HepG2 (cell line): ENCODE data around the gene HSDL2. TPM values are rescaled to one million over a fixed set of nuclear protein-coding genes. Genes with fewer than 3 reads are reported as not detected.

ENCODE experiments used
- ATAC-seq: fragments of 200-7000 bp; cut with Tn5 transposase; 3 replicates; pipeline ENCODE4 v1.9.1; 2020; ENCODE audit warnings: mild to moderate bottlenecking, moderate library complexity
- BruUV-seq: library from RNA; stranded (reverse); fragments of 400-500 nt; replicated peaks from 2 replicates; lab custom pipeline; 2021; lab: Mats Ljungman, UMichigan
- CTCF ChIA-PET: fragments of 300-600 bp; formaldehyde crosslinking; extraction: SDS; loops from one replicate; lab custom pipeline; 2021; ENCODE audit warnings: low total read pairs, inconsistent platforms, low intra/inter-chr PET ratio; lab: Yijun Ruan, JAX
- POLR2A ChIA-PET: fragments of 350-600 bp; sonication (Branson Sonifier 250); formaldehyde crosslinking; loops from one replicate; lab custom pipeline; 2020; ENCODE audit warnings: antibody characterized with exemption, inconsistent platforms; lab: Yijun Ruan, JAX
- DNase-seq: peaks from one replicate; pipeline ENCODE4 v3.0.0-alpha.2; 2015; ENCODE audit warnings: low spot score
- FAIRE-seq: peaks from 3 replicates; lab custom pipeline; 2011; peaks lifted over from hg19 to GRCh38; lab: Jason Lieb, UNC
- H2AFZ ChIP-seq: one replicate; pipeline ENCODE4 v1.6.1; 2011; ENCODE audit warnings: low read length, inconsistent platforms
- H3K27ac ChIP-seq: fragments of 300-600 bp; 3 replicates; pipeline ENCODE4 v1.8.0; 2011; ENCODE audit warnings: mixed run types, mild to moderate bottlenecking, mixed read lengths, low read length, inconsistent platforms; ENCODE audit not compliant: insufficient read depth; ENCODE audit errors: extremely low read length
- H3K27me3 ChIP-seq, 2 experiments: fragments of 200-600 bp in 1 of 2; 2 replicates in 1 of 2; 3 replicates in 1 of 2; pipeline versions ENCODE4 v1.6.0 to v1.8.0; 2011; ENCODE audit warnings: low read length in 2 of 2, mild to moderate bottlenecking in 2 of 2, moderate library complexity in 2 of 2, inconsistent platforms in 1 of 2; ENCODE audit not compliant: insufficient read depth in 2 of 2, control insufficient read depth in 1 of 2
- H3K36me3 ChIP-seq, 2 experiments: fragments of 200-600 bp in 1 of 2; replicated peaks in 1 of 2; 2 replicates in 1 of 2; 3 replicates in 1 of 2; pipeline versions ENCODE4 v1.5.1 to v1.8.0; 2011; ENCODE audit warnings: low read length in 2 of 2, inconsistent platforms in 1 of 2; ENCODE audit not compliant: insufficient read depth in 2 of 2, control insufficient read depth in 1 of 2
- H3K4me1 ChIP-seq: 2 replicates; pipeline ENCODE4 v1.5.1; 2012; ENCODE audit warnings: low read length, inconsistent platforms; ENCODE audit not compliant: insufficient read depth
- H3K4me2 ChIP-seq: 2 replicates; pipeline ENCODE4 v1.6.0; 2011; ENCODE audit warnings: low read depth, low read length, inconsistent platforms
- H3K4me3 ChIP-seq, 3 experiments: fragments of 200-600 bp in 1 of 3; sonication (generic), shearing (Covaris generic) in 1 of 3; replicated peaks in 1 of 3; 2 replicates each; pipeline ENCODE4 v1.5.1; 2011 to 2016; ENCODE audit warnings: low read length in 3 of 3, inconsistent platforms in 2 of 3, low read depth in 2 of 3, mild to moderate bottlenecking in 2 of 3, control low read depth in 1 of 3, mixed read lengths in 1 of 3; ENCODE audit not compliant: insufficient read depth in 1 of 3
- H3K79me2 ChIP-seq: one replicate; pipeline ENCODE4 v1.6.1; 2011; ENCODE audit warnings: low read length, inconsistent platforms; ENCODE audit not compliant: insufficient read depth
- H3K9ac ChIP-seq: 2 replicates; pipeline ENCODE4 v1.6.0; 2011; ENCODE audit warnings: mild to moderate bottlenecking, low read depth, low read length, inconsistent platforms; ENCODE audit not compliant: insufficient read depth
- H3K9me3 ChIP-seq: 2 replicates; pipeline ENCODE4 v1.5.1; 2012; ENCODE audit warnings: mild to moderate bottlenecking, low read length
- H4K20me1 ChIP-seq: 2 replicates; pipeline ENCODE4 v1.6.0; 2011; ENCODE audit warnings: inconsistent platforms, mild to moderate bottlenecking, low read length, moderate library complexity; ENCODE audit not compliant: insufficient read depth
- PCBP2 ChIP-seq: fragments of 200-400 bp; formaldehyde crosslinking; optimal IDR thresholded peaks from 2 replicates; pipeline ENCODE3; 2018; ENCODE audit warnings: low read length, low read depth; ENCODE audit not compliant: poor library complexity, severe bottlenecking
- PHF20 ChIP-seq: sonication (generic); formaldehyde crosslinking; IDR thresholded peaks from 2 replicates; pipeline ENCODE4 v1.5.0; 2020; ENCODE audit warnings: mild to moderate bottlenecking, missing genetic modification reagents
- STAG1 ChIP-seq: sonication (generic); formaldehyde crosslinking; IDR thresholded peaks from 2 replicates; pipeline ENCODE4 v1.4.0; 2020; ENCODE audit warnings: missing genetic modification reagents
- SUZ12 ChIP-seq: fragments of 150-350 bp; IDR thresholded peaks from 2 replicates; pipeline ENCODE4 v1.6.1; 2014; ENCODE audit warnings: low read depth, low read length
- ZNF557 ChIP-seq: sonication (generic); formaldehyde crosslinking; IDR thresholded peaks from 2 replicates; pipeline ENCODE4 v1.4.0; 2020; ENCODE audit warnings: missing genetic modification reagents
- WGBS: methylation state at CpG from one replicate; pipeline ENCODE4 v1.1.6; 2017; ENCODE audit warnings: low lambda C conversion rate; 5-methylcytosine and 5-hydroxymethylcytosine counted together
- in situ Hi-C: cut with HindIII; loops from 2 replicates; pipeline ENCODE4 v1.10.0; 2017; ENCODE audit warnings: low pct_unique_long_range_greater_than_20kb; ENCODE audit not compliant: extremely low pct_ligation_motif_present
- intact Hi-C: fragments of 100-400 bp; cut with micrococcal nuclease; formaldehyde crosslinking; loops from one replicate; pipeline ENCODE4 v1.10.0; 2022; ENCODE audit not compliant: unreplicated experiment
- polyA plus RNA-seq, 8 experiments: library from polyadenylated mRNA; depleted of rRNA in 3 of 8; stranded (reverse) in 7 of 8; unstranded in 1 of 8; fragments of >200 nt; fragmentation: Illumina TruSeq in 4 of 8; extraction: Trizol in 4 of 8; gene quantifications; 2 replicates each; pipeline versions ENCODE4 v1.2.1 to v1.2.3, GENCODE V29; 2011 to 2016; ENCODE audit warnings: low read depth in 4 of 8, missing spikeins in 1 of 8, mixed read lengths in 1 of 8; ENCODE audit not compliant: insufficient read depth in 1 of 8
- total RNA-seq, 5 experiments: library from RNA; depleted of rRNA; stranded (reverse); fragments of >200 nt; fragmentation: Illumina TruSeq; extraction: Trizol; gene quantifications; 2 replicates each; pipeline ENCODE4 v1.2.3, GENCODE V29; 2016; ENCODE audit warnings: low read depth in 1 of 5

HSDL2 gene
- total and polyA plus RNA-seq, 2 of the 13 experiments (the other 11 are each of a cell fraction or from before 2014, with no cell fraction given): 55.3 to 80.2 TPM

DNA sequence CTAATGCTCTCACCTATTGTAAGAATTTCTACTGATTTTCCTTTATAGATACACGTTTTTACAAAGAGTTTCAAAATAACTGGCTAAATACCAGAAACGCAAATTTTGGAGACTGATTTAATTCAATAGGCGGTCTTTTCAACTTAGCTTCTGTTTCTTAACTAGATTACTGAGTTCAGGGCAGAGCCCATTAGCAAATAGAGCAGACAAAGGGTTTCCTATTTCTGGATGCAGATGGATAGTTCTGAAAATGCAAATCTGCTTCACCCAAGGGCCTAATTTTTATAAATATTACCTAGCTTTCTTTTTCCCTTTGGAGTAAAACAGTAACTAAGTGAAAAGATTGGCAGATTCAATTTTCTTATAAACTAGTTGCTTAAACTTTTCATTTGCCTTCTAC, 93.1 kb downstream of the HSDL2 start:
- ChIA-PET CTCF (no interaction called here), POLR2A (no interaction called here)
- Histone ChIP-seq H3K9me3 (peaks cover 13% of the 10 kb centered on the region), H3K79me2 (no peaks in the 10 kb centered on the region), H3K4me2 (no peak overlapping the region), H3K36me3 (peaks cover 5 to 33% of the 10 kb centered on the region in 2 experiments; a peak in 4 of 5 replicates), H3K27ac (no peak overlapping the region), H4K20me1 (no peaks in the 10 kb centered on the region), H3K4me3 (no peak overlapping the region), H3K4me1 (no peaks in the 10 kb centered on the region), H3K27me3 (no peaks in the 10 kb centered on the region), H3K9ac (no peak overlapping the region), H2AFZ (no peak overlapping the region)
- BruUV-seq: no TSS peak
- DNase-seq: no peak
- ATAC-seq: no peak
- no peak for FAIRE-seq
- in situ Hi-C loops: no loop called here
- no peak for TF ChIP-seq ZNF557 (CRISPR knock-in tag)
- TF ChIP-seq PCBP2: no peak
- 93% methylated on average over 3 of the region's 3 CpGs for WGBS
- intact Hi-C loops: no loop called here

DNA sequence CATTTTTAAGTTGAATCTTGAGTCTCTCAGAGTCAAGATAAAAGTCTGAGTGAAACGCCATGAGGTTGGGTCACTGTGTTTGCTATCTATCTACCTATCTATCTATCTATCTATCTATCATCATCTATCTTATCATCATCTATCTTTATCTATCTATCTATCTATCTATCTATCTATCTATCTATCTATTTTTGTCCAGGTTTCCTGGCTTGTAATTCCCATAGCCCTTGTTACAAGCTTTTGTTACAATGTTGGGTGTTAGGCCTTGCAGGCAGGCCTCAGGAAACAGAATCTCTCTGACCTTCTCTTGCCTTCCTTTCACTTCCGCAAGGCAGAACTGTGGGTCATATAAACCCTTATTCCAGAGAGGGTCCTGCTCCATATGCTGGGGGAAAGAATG, 94.1 kb downstream of the HSDL2 start:
- Histone ChIP-seq H3K4me3 (no peak overlapping the region), H2AFZ (no peak overlapping the region), H3K9me3 (peaks cover 13% of the 10 kb centered on the region), H3K27me3 (no peaks in the 10 kb centered on the region), H3K27ac (no peak overlapping the region), H3K4me1 (no peaks in the 10 kb centered on the region)
- 95% methylated on average over 2 of the region's 2 CpGs for WGBS
- no peak for TF ChIP-seq STAG1 (CRISPR knock-in tag)
- no peak for TF ChIP-seq PHF20
- TF ChIP-seq SUZ12: no peak
- TF ChIP-seq, all 625 proteins: peak for 0
- no peak for DNase-seq
- H3K4me2 ChIP-seq: no peak overlapping the region
- no peak overlapping the region for H3K9ac ChIP-seq
- no TSS peak for BruUV-seq
- intact Hi-C loops (no loop called here), in situ Hi-C loops (no loop called here)
- no peaks in the 10 kb centered on the region for H4K20me1 ChIP-seq
- H3K79me2 ChIP-seq: no peaks in the 10 kb centered on the region
- no peak for FAIRE-seq
- POLR2A ChIA-PET: interaction anchor here (1.8 kb wide), 1 partner anchor 13 kb away, joined by 5 read pairs; the partner anchor contains the start of gene KIAA1958
- H3K36me3 ChIP-seq: peaks cover 3 to 25% of the 10 kb centered on the region in 2 experiments; a peak in 4 of 5 replicates
- ATAC-seq: no peak
- CTCF ChIA-PET: no interaction called here
